Measurements from ENCODE around the gene TBC1D21.

Gene TBC1D21

GRCh38 chr15:73873456-73873855 lies at the start of gene TBC1D21:
TSS of gene TBC1D21 (plus strand) at chr15:73873564. CDS start at chr15:73873710, 146 bp downstream.
- in situ Hi-C loops (cut with HindIII; ENCODE audit: low sequenced_read_pairs): no loop called here

DNA sequence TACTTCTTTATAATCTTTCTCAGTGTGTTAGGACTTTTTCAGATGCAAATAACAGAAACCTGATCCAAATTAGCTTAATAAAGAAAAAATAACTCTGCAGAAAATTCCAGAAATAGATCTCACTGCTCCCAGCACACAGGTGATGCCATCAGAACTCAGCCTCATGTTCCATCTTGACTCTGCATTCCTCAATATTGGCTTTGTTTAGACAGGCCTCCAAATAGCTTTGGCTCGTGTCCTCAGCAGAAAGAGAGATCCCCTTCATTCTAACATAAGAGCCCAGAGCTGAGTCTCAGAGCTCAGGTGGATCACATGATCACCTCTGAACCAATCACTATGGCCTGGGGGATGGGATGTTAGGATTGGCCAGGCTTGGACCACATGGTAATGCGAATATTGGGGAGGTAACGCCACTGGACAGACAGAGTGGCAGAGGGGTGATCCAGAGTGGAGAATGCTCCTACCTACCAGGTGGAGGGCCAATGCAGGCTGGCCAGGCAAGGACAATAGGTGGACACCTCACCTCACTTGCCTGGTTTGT lies 46.6 kb upstream of the TBC1D21 start:
- in situ Hi-C loops (cut with HindIII; ENCODE audit: low sequenced_read_pairs): no loop called here

- in situ Hi-C loops (cut with HindIII; ENCODE audit: low sequenced_read_pairs): no loop called here
Measured at GRCh38 chr15:73829523-73829922, 43.8 kb upstream of the TBC1D21 start.

DNA sequence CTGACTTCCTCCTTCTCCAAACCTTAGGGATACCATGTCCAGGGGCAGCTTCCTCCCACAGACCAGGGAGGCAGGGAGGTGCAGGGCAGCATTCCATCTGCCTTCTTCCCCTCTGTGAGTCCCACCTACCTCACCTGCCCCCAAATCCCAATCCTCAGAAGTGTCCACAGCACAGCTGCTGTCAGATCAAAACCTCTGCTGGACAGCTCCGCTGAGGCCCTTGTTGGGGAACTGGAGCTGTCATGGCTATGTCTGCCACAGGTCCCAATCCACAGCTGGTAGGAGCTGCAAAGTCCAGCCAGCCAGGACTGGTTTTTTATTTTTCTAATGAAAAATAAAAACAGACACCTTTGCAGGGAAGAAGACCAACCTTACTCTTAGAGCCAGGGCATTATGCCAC lies 40.7 kb upstream of the TBC1D21 start:
- in situ Hi-C loops (cut with HindIII; ENCODE audit: low sequenced_read_pairs): loop anchor here (5.0 kb wide), 1 partner anchor 65 kb away; no protein-coding TSS in a partner anchor

GRCh38 chr15:73836845-73837244 lies 36.5 kb upstream of the TBC1D21 start:
- in situ Hi-C loops (cut with HindIII; ENCODE audit: low sequenced_read_pairs): no loop called here

DNA sequence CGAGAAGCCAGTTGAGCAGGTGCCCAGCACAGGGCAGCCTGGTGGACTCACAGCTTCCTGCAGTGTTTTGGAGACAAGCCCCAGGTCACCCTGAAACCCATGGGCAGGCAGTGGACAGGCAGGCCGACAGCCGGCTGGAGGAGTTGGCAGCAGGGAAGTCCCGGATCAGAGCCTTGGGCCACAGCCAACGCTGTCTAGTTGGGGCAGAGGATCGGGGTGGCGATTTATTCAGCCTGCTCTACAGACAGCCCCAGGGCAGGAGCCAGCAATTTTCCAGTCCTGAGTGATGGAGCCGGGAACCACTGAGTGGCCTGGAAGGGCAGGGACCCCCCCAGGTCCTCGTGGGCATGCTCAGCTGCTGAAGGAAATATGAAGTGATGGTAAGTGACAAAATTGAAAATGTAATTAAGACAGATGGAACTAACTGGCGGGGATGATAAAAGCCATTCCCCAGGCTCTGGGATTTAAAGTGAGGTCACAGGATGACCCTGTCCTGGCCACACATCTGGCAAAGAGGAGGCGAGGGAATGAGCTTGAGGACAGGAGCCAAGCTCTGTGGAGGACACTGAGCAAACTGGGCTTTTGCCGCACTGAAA lies 34.4 kb upstream of the TBC1D21 start:
- in situ Hi-C loops (cut with HindIII; ENCODE audit: low sequenced_read_pairs): no loop called here

- in situ Hi-C loops (cut with HindIII; ENCODE audit: low sequenced_read_pairs): no loop called here
Measured at GRCh38 chr15:73839699-73840377, 33.5 kb upstream of the TBC1D21 start.

DNA sequence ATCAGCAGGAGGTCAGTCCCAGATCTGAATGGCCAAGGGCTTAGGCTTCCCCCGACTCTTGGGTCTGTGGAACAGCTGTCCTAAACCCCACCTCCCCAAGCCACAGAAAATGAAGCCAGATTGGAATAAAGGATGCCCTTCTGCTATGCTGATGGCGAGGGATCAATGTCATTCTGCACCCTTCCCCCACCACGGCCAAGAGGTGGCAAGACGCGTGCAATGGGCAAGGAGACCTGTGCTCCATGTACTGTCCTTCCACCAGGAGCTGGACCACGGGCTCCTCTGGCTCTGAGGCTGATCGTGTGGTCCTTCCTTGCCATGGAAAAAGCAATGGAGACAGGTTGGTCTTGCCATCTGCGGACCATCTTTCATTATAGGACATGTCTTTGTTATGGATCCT lies 32.6 kb upstream of the TBC1D21 start:
- in situ Hi-C loops (cut with HindIII; ENCODE audit: low sequenced_read_pairs): no loop called here

GRCh38 chr15:73841756-73842725 lies 31.3 kb upstream of the TBC1D21 start:
- in situ Hi-C loops (cut with HindIII; ENCODE audit: low sequenced_read_pairs): no loop called here

GRCh38 chr15:73843787-73844186 lies 29.6 kb upstream of the TBC1D21 start:
- in situ Hi-C loops (cut with HindIII; ENCODE audit: low sequenced_read_pairs): no loop called here

GRCh38 chr15:73844356-73844755 lies 29.0 kb upstream of the TBC1D21 start:
- in situ Hi-C loops (cut with HindIII; ENCODE audit: low sequenced_read_pairs): no loop called here

DNA sequence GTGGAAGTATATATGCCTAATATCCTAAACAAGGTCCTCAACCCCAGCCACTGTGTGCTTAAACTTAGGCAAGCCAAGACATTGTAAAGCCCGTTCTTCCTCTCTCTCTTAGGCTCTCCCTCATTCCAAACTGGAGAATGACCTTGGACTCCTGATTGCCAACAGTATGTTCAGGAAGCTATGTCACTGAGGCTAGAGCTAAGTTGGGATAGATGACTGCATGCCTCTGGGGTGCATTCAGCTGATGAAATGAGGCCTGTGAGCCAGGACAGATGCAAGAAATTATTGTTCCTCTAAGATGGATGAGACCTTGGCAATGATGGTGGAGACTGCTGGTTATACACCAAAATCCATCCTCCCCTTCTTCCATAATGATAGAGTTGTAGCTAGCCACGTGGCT lies 27.9 kb upstream of the TBC1D21 start:
- in situ Hi-C loops (cut with HindIII; ENCODE audit: low sequenced_read_pairs): loop anchor here (5.0 kb wide), 1 partner anchor 53 kb away; no protein-coding TSS in a partner anchor

- in situ Hi-C loops (cut with HindIII; ENCODE audit: low sequenced_read_pairs): loop anchor here (5.0 kb wide), 1 partner anchor 54 kb away; no protein-coding TSS in a partner anchor
Measured at GRCh38 chr15:73845907-73846306, 27.5 kb upstream of the TBC1D21 start.

- in situ Hi-C loops (cut with HindIII; ENCODE audit: low sequenced_read_pairs): loop anchor here (5.0 kb wide), 1 partner anchor 57 kb away; no protein-coding TSS in a partner anchor
Measured at GRCh38 chr15:73849641-73850040, 23.7 kb upstream of the TBC1D21 start.

DNA sequence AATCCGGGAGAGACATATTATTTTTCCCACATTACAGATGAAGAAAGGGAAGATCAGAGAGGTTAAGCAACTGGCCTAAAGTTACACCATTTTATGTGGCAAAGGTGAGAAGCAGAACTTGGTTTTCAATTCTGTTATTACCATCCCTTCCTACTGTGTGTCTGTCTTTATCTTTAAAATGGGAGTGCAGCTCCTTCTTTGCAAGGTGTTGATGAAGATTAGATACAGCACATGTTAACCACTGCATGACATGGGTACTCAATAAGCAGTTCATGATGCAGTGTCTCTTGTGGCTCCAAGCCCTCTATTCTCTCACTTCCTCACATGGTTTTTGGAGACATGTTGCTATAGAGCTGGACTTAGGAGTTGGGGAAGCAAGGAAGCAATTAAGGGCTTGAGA lies 23.1 kb upstream of the TBC1D21 start:
- in situ Hi-C loops (cut with HindIII; ENCODE audit: low sequenced_read_pairs): no loop called here

GRCh38 chr15:73851689-73852088 lies 21.7 kb upstream of the TBC1D21 start:
- in situ Hi-C loops (cut with HindIII; ENCODE audit: low sequenced_read_pairs): no loop called here

DNA sequence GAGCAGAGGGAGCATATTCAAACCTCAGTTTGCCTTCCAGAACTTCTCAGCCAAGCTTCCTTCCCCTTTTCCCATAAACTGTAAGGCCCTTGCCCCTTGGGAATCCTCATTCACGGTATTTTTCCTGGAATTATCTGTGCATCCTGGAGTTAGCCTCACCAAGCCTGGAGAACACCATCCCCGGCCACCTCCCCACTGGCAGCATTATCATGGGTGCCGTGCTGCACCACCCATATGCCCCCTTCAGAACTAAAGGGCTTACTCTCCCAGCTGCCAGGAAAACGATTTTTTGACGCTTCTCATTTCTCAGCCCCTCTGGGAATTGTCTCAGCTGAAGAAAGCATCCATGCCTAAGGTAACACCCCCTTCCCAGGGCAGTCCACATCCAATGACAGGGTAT lies 20.9 kb upstream of the TBC1D21 start:
- in situ Hi-C loops (cut with HindIII; ENCODE audit: low sequenced_read_pairs): no loop called here

DNA sequence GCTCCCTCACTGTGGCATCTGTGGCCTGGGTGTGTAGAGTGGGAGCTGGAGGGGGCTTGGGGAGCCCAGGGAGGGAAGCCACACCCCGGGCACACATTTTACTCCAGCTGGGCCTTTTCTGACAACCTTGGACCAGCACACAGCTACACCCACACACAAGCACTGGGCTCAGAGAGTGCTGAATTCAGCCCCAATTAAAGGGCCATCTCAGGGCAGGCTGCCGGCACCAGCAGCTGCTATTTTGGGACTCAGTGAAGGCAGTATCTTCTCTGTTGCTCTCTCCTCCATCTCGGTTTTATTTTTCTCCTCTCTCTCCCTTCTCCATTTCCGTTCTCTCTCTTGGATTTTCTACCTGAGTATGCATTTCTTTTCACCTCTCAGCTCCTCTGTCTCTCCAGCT lies 19.1 kb upstream of the TBC1D21 start:
- in situ Hi-C loops (cut with HindIII; ENCODE audit: low sequenced_read_pairs): no loop called here

GRCh38 chr15:73856458-73857192 lies 16.7 kb upstream of the TBC1D21 start:
- in situ Hi-C loops (cut with HindIII; ENCODE audit: low sequenced_read_pairs): no loop called here

- in situ Hi-C loops (cut with HindIII; ENCODE audit: low sequenced_read_pairs): no loop called here
Measured at GRCh38 chr15:73857193-73857920, 16.0 kb upstream of the TBC1D21 start.
